ENCODE measurements around the gene TOR1AIP1.

Gene TOR1AIP1

GRCh38 chr1:179866616-179867015 lies 15.5 kb upstream of the TOR1AIP1 start:
- Histone ChIP-seq H3K36me3 (ENCODE audit: control insufficient read depth, insufficient read depth, low read length) (peaks cover 38% of the 10 kb centered on the region), H3K27me3 (ENCODE audit: control insufficient read depth, insufficient read depth, low read length, poor library complexity, severe bottlenecking) (no peaks in the 10 kb centered on the region), H3K9me3 (ENCODE audit: control insufficient read depth, low read length) (no peaks in the 10 kb centered on the region), H3K4me3 (ENCODE audit: insufficient read depth, low read depth, low read length) (no peak overlapping the region), H3K4me1 (ENCODE audit: control insufficient read depth, insufficient read depth, low read length) (no peaks in the 10 kb centered on the region), H3K27ac (ENCODE audit: insufficient read depth, low read depth, low read length, poor library complexity, severe bottlenecking) (no peak overlapping the region)
- 95 to 96% methylated on average over 7 of the region's 7 CpGs for WGBS, 2 experiments

- Histone ChIP-seq H3K27me3 (ENCODE audit: control insufficient read depth, insufficient read depth, low read length, poor library complexity, severe bottlenecking) (no peaks in the 10 kb centered on the region), H3K27ac (ENCODE audit: insufficient read depth, low read depth, low read length, poor library complexity, severe bottlenecking) (no peak overlapping the region), H3K4me3 (ENCODE audit: insufficient read depth, low read depth, low read length) (no peak overlapping the region), H3K4me1 (ENCODE audit: control insufficient read depth, insufficient read depth, low read length) (no peaks in the 10 kb centered on the region), H3K9me3 (ENCODE audit: control insufficient read depth, low read length) (no peaks in the 10 kb centered on the region), H3K36me3 (ENCODE audit: control insufficient read depth, insufficient read depth, low read length) (peaks cover 38% of the 10 kb centered on the region)
- 73 to 87% methylated on average over 1 of the region's 1 CpG for WGBS, 2 experiments
These were observed 14.4 kb upstream of the TOR1AIP1 start for GRCh38 chr1:179867493-179868330.

- Histone ChIP-seq H3K36me3 (ENCODE audit: control insufficient read depth, insufficient read depth, low read length) (peaks cover 23% of the 10 kb centered on the region), H3K27me3 (ENCODE audit: control insufficient read depth, insufficient read depth, low read length, poor library complexity, severe bottlenecking) (no peaks in the 10 kb centered on the region), H3K27ac (ENCODE audit: insufficient read depth, low read depth, low read length, poor library complexity, severe bottlenecking) (no peak overlapping the region), H3K4me1 (ENCODE audit: control insufficient read depth, insufficient read depth, low read length) (no peaks in the 10 kb centered on the region), H3K9me3 (ENCODE audit: control insufficient read depth, low read length) (no peaks in the 10 kb centered on the region), H3K4me3 (ENCODE audit: insufficient read depth, low read depth, low read length) (no peak overlapping the region)
- WGBS, 2 experiments = 96 to 100% methylated on average over 1 of the region's 1 CpG
These were observed 11.2 kb upstream of the TOR1AIP1 start for GRCh38 chr1:179870870-179871269.

- H3K4me1 ChIP-seq (ENCODE audit: control insufficient read depth, insufficient read depth, low read length) = no peaks in the 10 kb centered on the region
- peaks cover 14% of the 10 kb centered on the region for H3K36me3 ChIP-seq (ENCODE audit: control insufficient read depth, insufficient read depth, low read length)
- no peak overlapping the region for H3K27ac ChIP-seq (ENCODE audit: insufficient read depth, low read depth, low read length, poor library complexity, severe bottlenecking)
- no peaks in the 10 kb centered on the region for H3K9me3 ChIP-seq (ENCODE audit: control insufficient read depth, low read length)
- 87 to 100% methylated on average over 1 of the region's 1 CpG for WGBS, 2 experiments
- no peak overlapping the region for H3K4me3 ChIP-seq (ENCODE audit: insufficient read depth, low read depth, low read length)
- no peaks in the 10 kb centered on the region for H3K27me3 ChIP-seq (ENCODE audit: control insufficient read depth, insufficient read depth, low read length, poor library complexity, severe bottlenecking)
These were observed 10.1 kb upstream of the TOR1AIP1 start for GRCh38 chr1:179871940-179872339.

- WGBS, 2 experiments = 92 to 97% methylated on average over 5 of the region's 5 CpGs
- Histone ChIP-seq H3K9me3 (ENCODE audit: control insufficient read depth, low read length) (no peaks in the 10 kb centered on the region), H3K36me3 (ENCODE audit: control insufficient read depth, insufficient read depth, low read length) (peaks cover 13% of the 10 kb centered on the region), H3K4me3 (ENCODE audit: insufficient read depth, low read depth, low read length) (no peak overlapping the region), H3K27ac (ENCODE audit: insufficient read depth, low read depth, low read length, poor library complexity, severe bottlenecking) (no peak overlapping the region), H3K4me1 (ENCODE audit: control insufficient read depth, insufficient read depth, low read length) (no peaks in the 10 kb centered on the region), H3K27me3 (ENCODE audit: control insufficient read depth, insufficient read depth, low read length, poor library complexity, severe bottlenecking) (no peaks in the 10 kb centered on the region)
These were observed 9.5 kb upstream of the TOR1AIP1 start for GRCh38 chr1:179872558-179872957.

- Histone ChIP-seq H3K36me3 (ENCODE audit: control insufficient read depth, insufficient read depth, low read length) (peaks cover 12% of the 10 kb centered on the region), H3K4me1 (ENCODE audit: control insufficient read depth, insufficient read depth, low read length) (no peaks in the 10 kb centered on the region), H3K9me3 (ENCODE audit: control insufficient read depth, low read length) (no peaks in the 10 kb centered on the region), H3K27me3 (ENCODE audit: control insufficient read depth, insufficient read depth, low read length, poor library complexity, severe bottlenecking) (no peaks in the 10 kb centered on the region), H3K4me3 (ENCODE audit: insufficient read depth, low read depth, low read length) (no peak overlapping the region), H3K27ac (ENCODE audit: insufficient read depth, low read depth, low read length, poor library complexity, severe bottlenecking) (no peak overlapping the region)
- 100% methylated on average over 1 to 2 of the region's 2 CpGs for WGBS, 2 experiments
These were observed 8.6 kb upstream of the TOR1AIP1 start for GRCh38 chr1:179873438-179873851.

GRCh38 chr1:179875596-179876299 lies 6.3 kb upstream of the TOR1AIP1 start:
- H3K36me3 ChIP-seq (ENCODE audit: control insufficient read depth, insufficient read depth, low read length) = no peaks in the 10 kb centered on the region
- 98 to 99% methylated on average over 3 to 4 of the region's 4 CpGs for WGBS, 2 experiments
- H3K27ac ChIP-seq (ENCODE audit: insufficient read depth, low read depth, low read length, poor library complexity, severe bottlenecking) = no peak overlapping the region
- no peaks in the 10 kb centered on the region for H3K4me1 ChIP-seq (ENCODE audit: control insufficient read depth, insufficient read depth, low read length)
- H3K4me3 ChIP-seq (ENCODE audit: insufficient read depth, low read depth, low read length) = no peak overlapping the region
- no peaks in the 10 kb centered on the region for H3K9me3 ChIP-seq (ENCODE audit: control insufficient read depth, low read length)
- H3K27me3 ChIP-seq (ENCODE audit: control insufficient read depth, insufficient read depth, low read length, poor library complexity, severe bottlenecking) = no peaks in the 10 kb centered on the region

- H3K27me3 ChIP-seq (ENCODE audit: control insufficient read depth, insufficient read depth, low read length, poor library complexity, severe bottlenecking) = no peaks in the 10 kb centered on the region
- H3K4me3 ChIP-seq (ENCODE audit: insufficient read depth, low read depth, low read length) = peak overlapping the region; percentile 68
- 87 to 95% methylated on average over 3 of the region's 3 CpGs for whole genome bisulfite sequencing, 2 experiments
- H3K9me3 ChIP-seq (ENCODE audit: control insufficient read depth, low read length) = no peaks in the 10 kb centered on the region
- no peaks in the 10 kb centered on the region for H3K36me3 ChIP-seq (ENCODE audit: control insufficient read depth, insufficient read depth, low read length)
- no peak overlapping the region for H3K27ac ChIP-seq (ENCODE audit: insufficient read depth, low read depth, low read length, poor library complexity, severe bottlenecking)
- H3K4me1 ChIP-seq (ENCODE audit: control insufficient read depth, insufficient read depth, low read length) = no peaks in the 10 kb centered on the region
These were observed 5.8 kb upstream of the TOR1AIP1 start for GRCh38 chr1:179876300-179876715.

GRCh38 chr1:179877586-179878265 lies 4.4 kb upstream of the TOR1AIP1 start, which contains the start of gene TOR1AIP2:
TOR1AIP2 (minus strand) TSS chr1:179877803; CDS start chr1:179852665, 25,138 bp downstream.
- H3K4me1 ChIP-seq (ENCODE audit: control insufficient read depth, insufficient read depth, low read length) = no peaks in the 10 kb centered on the region
- no peaks in the 10 kb centered on the region for H3K9me3 ChIP-seq (ENCODE audit: control insufficient read depth, low read length)
- H3K36me3 ChIP-seq (ENCODE audit: control insufficient read depth, insufficient read depth, low read length) = no peaks in the 10 kb centered on the region
- WGBS, 2 experiments = 3% methylated on average over 31 of the region's 31 CpGs
- peak within 1 kb of the TSS; percentile 68 for H3K4me3 ChIP-seq (ENCODE audit: insufficient read depth, low read depth, low read length)
- no peak within 1 kb of the TSS for H3K27ac ChIP-seq (ENCODE audit: insufficient read depth, low read depth, low read length, poor library complexity, severe bottlenecking)
- no peaks in the 10 kb centered on the region for H3K27me3 ChIP-seq (ENCODE audit: control insufficient read depth, insufficient read depth, low read length, poor library complexity, severe bottlenecking)

- 85 to 97% methylated on average over 2 of the region's 2 CpGs for WGBS, 2 experiments
- Histone ChIP-seq H3K27ac (ENCODE audit: insufficient read depth, low read depth, low read length, poor library complexity, severe bottlenecking) (no peak overlapping the region), H3K4me3 (ENCODE audit: insufficient read depth, low read depth, low read length) (no peak overlapping the region), H3K36me3 (ENCODE audit: control insufficient read depth, insufficient read depth, low read length) (no peaks in the 10 kb centered on the region), H3K27me3 (ENCODE audit: control insufficient read depth, insufficient read depth, low read length, poor library complexity, severe bottlenecking) (no peaks in the 10 kb centered on the region), H3K9me3 (ENCODE audit: control insufficient read depth, low read length) (no peaks in the 10 kb centered on the region), H3K4me1 (ENCODE audit: control insufficient read depth, insufficient read depth, low read length) (no peaks in the 10 kb centered on the region)
These were observed 2.3 kb upstream of the TOR1AIP1 start for GRCh38 chr1:179879797-179880196.

Measured in ectodermal cell (in vitro differentiated cells).